Measurements from ENCODE around the gene COL17A1. TPM values are rescaled to one million over a fixed set of nuclear protein-coding genes. Genes with fewer than 3 reads are reported as not detected.
A peak's percentile ranks its signal among the peaks of the same experiment; 100 is the strongest.

The COL17A1 gene
- polyA plus RNA-seq, 1 donor (not counting 4 experiments of a cell fraction or from before 2014, with no cell fraction given) = 2,386 TPM

DNA sequence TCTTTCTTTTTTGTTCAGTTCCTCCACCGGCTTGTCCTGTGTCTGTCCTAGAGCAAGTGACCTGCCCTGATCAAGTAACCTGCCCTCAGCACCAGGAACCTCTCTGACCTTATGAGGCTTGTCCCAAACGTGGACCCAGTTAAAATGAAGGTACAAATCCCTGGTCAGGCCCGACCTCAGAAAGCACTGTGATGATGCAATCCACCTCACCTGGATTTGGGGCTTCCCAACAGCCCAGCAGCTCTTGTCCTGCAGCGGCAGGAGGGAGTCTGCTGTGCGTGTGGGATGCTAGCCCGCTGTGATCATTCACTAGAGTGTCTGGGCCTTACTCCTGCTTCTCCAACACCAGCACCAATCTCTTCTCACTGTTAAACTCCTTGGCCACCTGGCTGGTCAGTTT lies 11.2 kb downstream of the COL17A1 start:
- Histone ChIP-seq H3K4me2 (ENCODE audit: control insufficient read depth, extremely low read depth, insufficient read depth, low read depth, low read length) (no peak overlapping the region), H3K9me1 (ENCODE audit: control insufficient read depth, extremely low read depth, insufficient read depth, low read length) (no peaks in the 10 kb centered on the region), H3K4me1 (ENCODE audit: control insufficient read depth, extremely low read depth, insufficient read depth, low read length) (peaks cover 5% of the 10 kb centered on the region), H4K20me1 (ENCODE audit: control insufficient read depth, extremely low read depth, insufficient read depth, low read length) (peaks cover 8% of the 10 kb centered on the region), H3K27me3 (ENCODE audit: control insufficient read depth, extremely low read depth, insufficient read depth, low read length) (no peaks in the 10 kb centered on the region), H3K79me2 (ENCODE audit: control insufficient read depth, insufficient read depth, low read length) (peaks cover 80% of the 10 kb centered on the region), H3K9ac (ENCODE audit: control insufficient read depth, extremely low read depth, insufficient read depth, low read length) (no peak overlapping the region), H3K36me3 (ENCODE audit: control insufficient read depth in 2 of 2, extremely low read depth in 1 of 2, insufficient read depth in 2 of 2, low read length in 2 of 2) (peaks cover 74 to 96% of the 10 kb centered on the region in 2 experiments), H3K4me3 (ENCODE audit: control insufficient read depth in 2 of 3, extremely low read depth in 1 of 3, insufficient read depth in 2 of 3, low read depth in 1 of 3, low read length in 3 of 3) (no peak overlapping the region), H2AFZ (ENCODE audit: control insufficient read depth, low read length) (no peak overlapping the region), H3K27ac (ENCODE audit: control insufficient read depth, insufficient read depth, low read length) (no peak overlapping the region), H3K9me3 (ENCODE audit: control insufficient read depth, low read depth, low read length) (no peaks in the 10 kb centered on the region)
- FAIRE-seq (no peak), DNase-seq (ENCODE audit: low read depth, low spot score) (no peak)
- TF ChIP-seq, protein P1, sequence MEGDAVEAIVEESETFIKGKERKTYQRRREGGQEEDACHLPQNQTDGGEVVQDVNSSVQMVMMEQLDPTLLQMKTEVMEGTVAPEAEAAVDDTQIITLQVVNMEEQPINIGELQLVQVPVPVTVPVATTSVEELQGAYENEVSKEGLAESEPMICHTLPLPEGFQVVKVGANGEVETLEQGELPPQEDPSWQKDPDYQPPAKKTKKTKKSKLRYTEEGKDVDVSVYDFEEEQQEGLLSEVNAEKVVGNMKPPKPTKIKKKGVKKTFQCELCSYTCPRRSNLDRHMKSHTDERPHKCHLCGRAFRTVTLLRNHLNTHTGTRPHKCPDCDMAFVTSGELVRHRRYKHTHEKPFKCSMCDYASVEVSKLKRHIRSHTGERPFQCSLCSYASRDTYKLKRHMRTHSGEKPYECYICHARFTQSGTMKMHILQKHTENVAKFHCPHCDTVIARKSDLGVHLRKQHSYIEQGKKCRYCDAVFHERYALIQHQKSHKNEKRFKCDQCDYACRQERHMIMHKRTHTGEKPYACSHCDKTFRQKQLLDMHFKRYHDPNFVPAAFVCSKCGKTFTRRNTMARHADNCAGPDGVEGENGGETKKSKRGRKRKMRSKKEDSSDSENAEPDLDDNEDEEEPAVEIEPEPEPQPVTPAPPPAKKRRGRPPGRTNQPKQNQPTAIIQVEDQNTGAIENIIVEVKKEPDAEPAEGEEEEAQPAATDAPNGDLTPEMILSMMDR (optimal IDR thresholded peaks at IDR 0.05 in 1 of 3, IDR thresholded peaks at IDR 0.05 in 1 of 3, conservative IDR thresholded peaks at IDR 0.05 in 1 of 3; ENCODE audit: extremely low read depth in 1 of 3, insufficient read depth in 2 of 3, low read length in 3 of 3) = no peak
- no peak for TF ChIP-seq EZH2 (IDR thresholded peaks at IDR 0.05; ENCODE audit: low read length)
- dilution Hi-C loops (cut with MboI; ENCODE audit: extremely low pct_ligation_motif_present, low sequenced_read_pairs) = no loop called here

DNA sequence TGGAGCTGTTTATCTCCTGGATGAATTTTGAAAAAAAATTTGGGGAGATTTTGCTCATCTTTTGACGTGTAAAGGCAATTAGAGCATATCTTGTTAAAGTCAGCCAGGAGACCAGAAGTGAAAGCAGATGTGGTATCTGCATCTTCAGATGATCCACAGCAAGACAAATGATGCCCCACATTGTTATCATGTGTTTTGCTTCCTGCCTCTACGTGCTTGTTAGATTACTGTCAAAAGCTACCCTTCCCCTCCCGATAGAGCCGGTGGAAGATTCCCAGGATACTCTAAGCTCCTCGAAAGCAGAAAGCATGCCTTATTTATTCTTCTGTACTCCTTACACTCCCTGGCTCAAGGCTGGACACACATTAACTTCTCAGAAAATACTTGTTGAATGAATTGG lies 12.9 kb downstream of the COL17A1 start:
- no peaks in the 10 kb centered on the region for H3K9me1 ChIP-seq (ENCODE audit: control insufficient read depth, extremely low read depth, insufficient read depth, low read length)
- peaks cover 2% of the 10 kb centered on the region for H4K20me1 ChIP-seq (ENCODE audit: control insufficient read depth, extremely low read depth, insufficient read depth, low read length)
- no peak overlapping the region for H3K27ac ChIP-seq (ENCODE audit: control insufficient read depth, insufficient read depth, low read length)
- no peak overlapping the region for H3K9ac ChIP-seq (ENCODE audit: control insufficient read depth, extremely low read depth, insufficient read depth, low read length)
- H3K4me1 ChIP-seq (ENCODE audit: control insufficient read depth, extremely low read depth, insufficient read depth, low read length) = no peaks in the 10 kb centered on the region
- H3K36me3 ChIP-seq (ENCODE audit: control insufficient read depth in 2 of 2, extremely low read depth in 1 of 2, insufficient read depth in 2 of 2, low read length in 2 of 2) = peaks cover 73 to 82% of the 10 kb centered on the region in 2 experiments
- FAIRE-seq (peak; percentile 32), DNase-seq (ENCODE audit: low read depth, low spot score) (no peak)
- no peak overlapping the region for H3K4me2 ChIP-seq (ENCODE audit: control insufficient read depth, extremely low read depth, insufficient read depth, low read depth, low read length)
- TF ChIP-seq, protein P1 (optimal IDR thresholded peaks at IDR 0.05 in 1 of 3, IDR thresholded peaks at IDR 0.05 in 1 of 3, conservative IDR thresholded peaks at IDR 0.05 in 1 of 3; ENCODE audit: extremely low read depth in 1 of 3, insufficient read depth in 2 of 3, low read length in 3 of 3) = no peak
- no peak for TF ChIP-seq EZH2 (IDR thresholded peaks at IDR 0.05; ENCODE audit: low read length)
- no peaks in the 10 kb centered on the region for H3K27me3 ChIP-seq (ENCODE audit: control insufficient read depth, extremely low read depth, insufficient read depth, low read length)
- peaks cover 65% of the 10 kb centered on the region for H3K79me2 ChIP-seq (ENCODE audit: control insufficient read depth, insufficient read depth, low read length)
- H3K4me3 ChIP-seq (ENCODE audit: control insufficient read depth in 2 of 3, extremely low read depth in 1 of 3, insufficient read depth in 2 of 3, low read depth in 1 of 3, low read length in 3 of 3) = no peak overlapping the region
- no peaks in the 10 kb centered on the region for H3K9me3 ChIP-seq (ENCODE audit: control insufficient read depth, low read depth, low read length)
- no peak overlapping the region for H2AFZ ChIP-seq (ENCODE audit: control insufficient read depth, low read length)
- dilution Hi-C loops (cut with MboI; ENCODE audit: extremely low pct_ligation_motif_present, low sequenced_read_pairs) = no loop called here
